Measurements from ENCODE around the gene PHACTR1. TPM values are rescaled to one million over a fixed set of nuclear protein-coding genes. Genes with fewer than 3 reads are reported as not detected.

The PHACTR1 gene
- total and polyA plus RNA-seq, 4 experiments from 2014 or later, result 0.03 to 0.44 (median 0.42) TPM

- H3K27ac Mint-ChIP-seq, result no peak overlapping the region
- ChIA-PET POLR2A (ENCODE audit: partially characterized antibody) (no interaction called here), CTCF (ENCODE audit: partially characterized antibody) (no interaction called here)
- no peaks in the 10 kb centered on the region for H3K4me1 Mint-ChIP-seq
- H3K27me3 ChIP-seq (ENCODE audit: insufficient read depth, low read length), result no peaks in the 10 kb centered on the region
- no peaks in the 10 kb centered on the region for H3K9me3 Mint-ChIP-seq
- no peaks in the 10 kb centered on the region for H3K36me3 ChIP-seq (ENCODE audit: insufficient read depth, low read length)
- H3K36me3 Mint-ChIP-seq, result no peaks in the 10 kb centered on the region
- H3K4me1 ChIP-seq (ENCODE audit: insufficient read depth, low read length), result no peaks in the 10 kb centered on the region
- no peak for DNase-seq
- H3K4me3 ChIP-seq (ENCODE audit: low read length in 2 of 2), result no peak overlapping the region
- H3K9me3 ChIP-seq (ENCODE audit: control insufficient read depth in 1 of 2, low read length in 2 of 2), result no peaks in the 10 kb centered on the region
- H3K27me3 Mint-ChIP-seq, result peaks cover 10 to 16% of the 10 kb centered on the region in 2 donors
- H3K27ac ChIP-seq (ENCODE audit: low read depth, low read length), result no peak overlapping the region
- no peak overlapping the region for H3K4me3 Mint-ChIP-seq
- intact Hi-C loops (cut with micrococcal nuclease), result no loop called here
Measured at GRCh38 chr6:12969966-12970365, 253.4 kb downstream of the PHACTR1 start.

DNA sequence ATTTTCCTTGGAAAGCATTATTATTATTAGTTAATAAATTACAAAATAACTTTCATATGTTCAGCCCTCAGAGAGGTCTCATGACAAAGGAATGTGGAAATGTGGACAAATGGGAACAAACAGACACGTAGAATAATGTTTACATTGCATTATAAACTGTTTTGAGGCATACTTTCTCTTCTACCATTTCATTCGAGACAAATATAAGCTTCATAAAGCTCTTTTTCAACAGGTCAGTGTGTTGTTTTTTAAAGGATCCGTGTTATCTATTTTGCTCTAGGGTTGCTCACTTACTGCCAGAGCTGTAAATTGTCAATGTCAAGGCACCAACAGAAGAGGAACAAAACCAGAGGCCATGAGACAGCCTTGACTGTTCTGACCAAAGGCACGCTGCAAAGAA is 256.8 kb downstream of the PHACTR1 start:
- H3K4me1 Mint-ChIP-seq, result no peaks in the 10 kb centered on the region

DNA sequence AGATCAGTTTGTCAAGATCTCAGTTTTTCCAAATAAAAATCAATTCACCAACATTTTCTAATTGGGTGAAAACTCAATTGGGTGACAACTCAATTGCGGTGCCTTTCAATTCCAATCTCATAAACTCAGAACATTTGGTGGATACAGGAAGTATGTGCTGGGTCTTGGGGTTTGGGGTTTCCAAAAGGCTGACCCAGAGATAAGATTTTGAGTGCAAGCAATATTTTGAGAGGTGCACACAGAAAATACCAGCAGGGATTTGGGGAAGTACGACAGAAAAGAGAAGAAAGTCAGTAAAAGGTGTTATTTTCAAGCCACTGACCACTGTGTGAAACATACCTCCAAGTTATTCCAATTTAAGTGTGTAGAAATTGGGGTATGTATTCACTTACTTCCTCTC is 258.0 kb downstream of the PHACTR1 start:
- POLR2A ChIA-PET (ENCODE audit: partially characterized antibody), result no interaction called here
- no peak overlapping the region for H3K4me3 ChIP-seq (ENCODE audit: low read length in 2 of 2)
- CTCF ChIA-PET (ENCODE audit: partially characterized antibody), result no interaction called here
- Mint-ChIP-seq H3K36me3 (no peaks in the 10 kb centered on the region), H3K27ac (no peak overlapping the region), H3K4me3 (no peak overlapping the region), H3K4me1 (no peaks in the 10 kb centered on the region), H3K9me3 (peaks cover 0 to 3% (median 0%) of the 10 kb centered on the region in 8 donors), H3K27me3 (peaks cover 6 to 15% of the 10 kb centered on the region in 2 donors)
- no peak for DNase-seq
- no peak overlapping the region for H3K27ac ChIP-seq (ENCODE audit: low read depth, low read length)
- no peaks in the 10 kb centered on the region for H3K27me3 ChIP-seq (ENCODE audit: insufficient read depth, low read length)
- H3K36me3 ChIP-seq (ENCODE audit: insufficient read depth, low read length), result no peaks in the 10 kb centered on the region
- no peaks in the 10 kb centered on the region for H3K9me3 ChIP-seq (ENCODE audit: control insufficient read depth in 1 of 2, low read length in 2 of 2)
- intact Hi-C loops (cut with micrococcal nuclease), result no loop called here
- no peaks in the 10 kb centered on the region for H3K4me1 ChIP-seq (ENCODE audit: insufficient read depth, low read length)

More for the DNA sequence above, 256.8 kb downstream of the PHACTR1 start:
- Mint-ChIP-seq H3K9me3 (peaks cover 0 to under 1% (median 0%) of the 10 kb centered on the region in 8 donors), H3K4me3 (no peak overlapping the region), H3K36me3 (no peaks in the 10 kb centered on the region), H3K27me3 (peaks cover 6 to 15% of the 10 kb centered on the region in 2 donors), H3K27ac (no peak overlapping the region)
- Histone ChIP-seq H3K27ac (ENCODE audit: low read depth, low read length) (no peak overlapping the region), H3K27me3 (ENCODE audit: insufficient read depth, low read length) (no peaks in the 10 kb centered on the region), H3K9me3 (ENCODE audit: control insufficient read depth in 1 of 2, low read length in 2 of 2) (no peaks in the 10 kb centered on the region), H3K36me3 (ENCODE audit: insufficient read depth, low read length) (no peaks in the 10 kb centered on the region), H3K4me1 (ENCODE audit: insufficient read depth, low read length) (no peaks in the 10 kb centered on the region), H3K4me3 (ENCODE audit: low read length in 2 of 2) (no peak overlapping the region)
- DNase-seq, result no peak
- ChIA-PET POLR2A (ENCODE audit: partially characterized antibody) (no interaction called here), CTCF (ENCODE audit: partially characterized antibody) (no interaction called here)
- intact Hi-C loops (cut with micrococcal nuclease), result no loop called here

DNA sequence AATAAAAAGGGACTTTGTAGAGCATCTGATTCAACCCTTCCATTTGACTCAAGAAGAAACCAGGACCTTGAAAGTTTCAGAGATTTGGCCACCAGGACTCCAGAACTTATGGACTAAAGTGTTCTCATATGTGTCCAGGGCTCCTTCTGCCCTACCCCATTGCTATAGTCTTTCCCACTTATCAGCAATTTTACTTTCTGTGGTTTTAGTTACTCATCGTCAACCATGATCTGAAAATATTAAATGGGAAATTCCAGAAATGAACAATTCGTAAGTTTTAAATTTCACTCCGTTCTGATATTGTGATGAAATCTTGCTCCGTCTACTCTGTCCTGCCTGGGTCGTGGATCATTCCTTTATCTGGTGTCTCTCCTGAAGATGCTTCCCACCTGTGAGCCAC is 259.8 kb downstream of the PHACTR1 start:
- H3K36me3 ChIP-seq (ENCODE audit: insufficient read depth, low read length), result no peaks in the 10 kb centered on the region
- no peaks in the 10 kb centered on the region for H3K27me3 ChIP-seq (ENCODE audit: insufficient read depth, low read length)

GRCh38 chr6:12977206-12977605 is 260.6 kb downstream of the PHACTR1 start:
- ChIA-PET POLR2A (ENCODE audit: partially characterized antibody) (no interaction called here), CTCF (ENCODE audit: partially characterized antibody) (no interaction called here)
- DNase-seq, result no peak
- intact Hi-C loops (cut with micrococcal nuclease), result no loop called here
- Histone ChIP-seq H3K36me3 (ENCODE audit: insufficient read depth, low read length) (no peaks in the 10 kb centered on the region), H3K4me3 (ENCODE audit: low read length in 2 of 2) (no peak overlapping the region), H3K4me1 (ENCODE audit: insufficient read depth, low read length) (no peaks in the 10 kb centered on the region), H3K9me3 (ENCODE audit: control insufficient read depth in 1 of 2, low read length in 2 of 2) (no peaks in the 10 kb centered on the region), H3K27me3 (ENCODE audit: insufficient read depth, low read length) (no peaks in the 10 kb centered on the region), H3K27ac (ENCODE audit: low read depth, low read length) (no peak overlapping the region)
- Mint-ChIP-seq H3K9me3 (peaks cover 0 to 3% (median 0%) of the 10 kb centered on the region in 8 donors), H3K27me3 (peaks cover 4 to 19% of the 10 kb centered on the region in 2 donors), H3K4me1 (no peaks in the 10 kb centered on the region), H3K27ac (no peak overlapping the region), H3K36me3 (no peaks in the 10 kb centered on the region), H3K4me3 (no peak overlapping the region)

More for the DNA sequence above, 259.8 kb downstream of the PHACTR1 start:
- Mint-ChIP-seq H3K4me3 (no peak overlapping the region), H3K9me3 (peaks cover 0 to 3% (median 0%) of the 10 kb centered on the region in 8 donors), H3K4me1 (no peaks in the 10 kb centered on the region), H3K27ac (no peak overlapping the region), H3K27me3 (peaks cover 4 to 19% of the 10 kb centered on the region in 2 donors), H3K36me3 (no peaks in the 10 kb centered on the region)
- Histone ChIP-seq H3K4me3 (ENCODE audit: low read length in 2 of 2) (no peak overlapping the region), H3K27ac (ENCODE audit: low read depth, low read length) (no peak overlapping the region), H3K9me3 (ENCODE audit: control insufficient read depth in 1 of 2, low read length in 2 of 2) (no peaks in the 10 kb centered on the region), H3K4me1 (ENCODE audit: insufficient read depth, low read length) (no peaks in the 10 kb centered on the region)
- no peak for DNase-seq
- POLR2A ChIA-PET (ENCODE audit: partially characterized antibody), result no interaction called here
- CTCF ChIA-PET (ENCODE audit: partially characterized antibody), result no interaction called here
- intact Hi-C loops (cut with micrococcal nuclease), result no loop called here

GRCh38 chr6:12977806-12978205 is 261.2 kb downstream of the PHACTR1 start:
- H3K27ac ChIP-seq (ENCODE audit: low read depth, low read length), result no peak overlapping the region
- H3K27me3 ChIP-seq (ENCODE audit: insufficient read depth, low read length), result no peaks in the 10 kb centered on the region
- H3K9me3 ChIP-seq (ENCODE audit: control insufficient read depth in 1 of 2, low read length in 2 of 2), result no peaks in the 10 kb centered on the region
- peaks cover 4 to 19% of the 10 kb centered on the region in 2 donors for H3K27me3 Mint-ChIP-seq
- CTCF ChIA-PET (ENCODE audit: partially characterized antibody), result no interaction called here
- H3K27ac Mint-ChIP-seq, result no peak overlapping the region
- H3K9me3 Mint-ChIP-seq, result peaks cover 0 to 3% (median 0%) of the 10 kb centered on the region in 8 donors
- no peak overlapping the region for H3K4me3 ChIP-seq (ENCODE audit: low read length in 2 of 2)
- POLR2A ChIA-PET (ENCODE audit: partially characterized antibody), result no interaction called here
- no peak overlapping the region for H3K4me3 Mint-ChIP-seq
- no peak for DNase-seq
- intact Hi-C loops (cut with micrococcal nuclease), result no loop called here
- H3K36me3 ChIP-seq (ENCODE audit: insufficient read depth, low read length), result no peaks in the 10 kb centered on the region
- H3K4me1 Mint-ChIP-seq, result no peaks in the 10 kb centered on the region
- no peaks in the 10 kb centered on the region for H3K36me3 Mint-ChIP-seq
- H3K4me1 ChIP-seq (ENCODE audit: insufficient read depth, low read length), result no peaks in the 10 kb centered on the region

GRCh38 chr6:12980741-12981140 is 264.2 kb downstream of the PHACTR1 start:
- Histone ChIP-seq H3K9me3 (ENCODE audit: control insufficient read depth in 1 of 2, low read length in 2 of 2) (no peaks in the 10 kb centered on the region), H3K27ac (ENCODE audit: low read depth, low read length) (no peak overlapping the region), H3K4me3 (ENCODE audit: low read length in 2 of 2) (no peak overlapping the region), H3K27me3 (ENCODE audit: insufficient read depth, low read length) (no peaks in the 10 kb centered on the region), H3K4me1 (ENCODE audit: insufficient read depth, low read length) (no peaks in the 10 kb centered on the region), H3K36me3 (ENCODE audit: insufficient read depth, low read length) (no peaks in the 10 kb centered on the region)
- intact Hi-C loops (cut with micrococcal nuclease), result no loop called here
- H3K9me3 Mint-ChIP-seq, result peaks cover 0 to 5% (median 2%) of the 10 kb centered on the region in 8 donors
- no peak overlapping the region for H3K4me3 Mint-ChIP-seq
- no peak overlapping the region for H3K27ac Mint-ChIP-seq
- POLR2A ChIA-PET (ENCODE audit: partially characterized antibody), result no interaction called here
- no peaks in the 10 kb centered on the region for H3K4me1 Mint-ChIP-seq
- no peaks in the 10 kb centered on the region for H3K36me3 Mint-ChIP-seq
- H3K27me3 Mint-ChIP-seq, result peaks cover 4 to 17% of the 10 kb centered on the region in 2 donors
- CTCF ChIA-PET (ENCODE audit: partially characterized antibody), result no interaction called here
- no peak for DNase-seq

DNA sequence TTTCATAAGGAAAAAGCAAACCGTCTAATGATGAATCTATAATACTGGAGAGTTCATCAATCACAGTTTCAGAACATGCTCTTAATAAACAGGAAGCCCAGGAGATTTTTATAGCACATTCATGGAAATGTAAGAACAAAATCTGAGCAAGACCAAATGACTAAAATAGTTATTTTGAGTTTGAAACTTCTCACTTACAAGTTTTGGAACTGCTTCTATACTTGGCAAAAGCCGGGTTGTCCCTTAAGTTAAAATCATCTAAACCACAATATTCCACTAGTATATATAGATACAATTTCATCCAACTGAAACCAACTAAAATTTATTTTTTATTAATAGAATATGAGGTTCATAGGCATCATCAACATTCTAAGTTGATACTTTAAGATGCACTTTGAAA is 268.2 kb downstream of the PHACTR1 start:
- H3K4me3 Mint-ChIP-seq, result no peak overlapping the region
- Histone ChIP-seq H3K4me3 (ENCODE audit: low read length in 2 of 2) (no peak overlapping the region), H3K27me3 (ENCODE audit: insufficient read depth, low read length) (no peaks in the 10 kb centered on the region), H3K9me3 (ENCODE audit: control insufficient read depth in 1 of 2, low read length in 2 of 2) (no peaks in the 10 kb centered on the region), H3K36me3 (ENCODE audit: insufficient read depth, low read length) (no peaks in the 10 kb centered on the region), H3K27ac (ENCODE audit: low read depth, low read length) (no peak overlapping the region), H3K4me1 (ENCODE audit: insufficient read depth, low read length) (no peaks in the 10 kb centered on the region)
- no peak overlapping the region for H3K27ac Mint-ChIP-seq
- no peak for DNase-seq
- H3K9me3 Mint-ChIP-seq, result peaks cover 0 to 5% (median 2%) of the 10 kb centered on the region in 8 donors
- no peaks in the 10 kb centered on the region for H3K36me3 Mint-ChIP-seq
- intact Hi-C loops (cut with micrococcal nuclease), result no loop called here
- no peaks in the 10 kb centered on the region for H3K4me1 Mint-ChIP-seq
- ChIA-PET POLR2A (ENCODE audit: partially characterized antibody) (no interaction called here), CTCF (ENCODE audit: partially characterized antibody) (no interaction called here)
- H3K27me3 Mint-ChIP-seq, result peaks cover 14 to 16% of the 10 kb centered on the region in 2 donors

Data from CD4-positive, alpha-beta memory T cell (primary cell).